DMS53 (cell line): ENCODE data around the gene CASTOR1.

Source experiments
- DNase-seq: peaks from one replicate; lab custom pipeline; 2025; lab: John Stamatoyannopoulos, UW

CASTOR1 gene

GRCh38 chr22:30284666-30285065, 4.6 kb downstream of the CASTOR1 start:
- DNase-seq, result no peak

- no peak for DNase-seq
These were observed 5.1 kb downstream of the CASTOR1 start for GRCh38 chr22:30284172-30284571.

GRCh38 chr22:30283342-30283741, 6.0 kb downstream of the CASTOR1 start:
- DNase-seq, result no peak

- no peak for DNase-seq
These were observed 6.7 kb downstream of the CASTOR1 start for GRCh38 chr22:30282616-30283046.

- DNase-seq, result no peak
These were observed 8.8 kb downstream of the CASTOR1 start for GRCh38 chr22:30280505-30280904.

- no peak for DNase-seq
These were observed 9.4 kb downstream of the CASTOR1 start for GRCh38 chr22:30279932-30280331.

- DNase-seq, result no peak
These were observed 10.1 kb downstream of the CASTOR1 start for GRCh38 chr22:30279046-30279788.

- DNase-seq, result no peak
These were observed 11.6 kb downstream of the CASTOR1 start for GRCh38 chr22:30277547-30278344.

GRCh38 chr22:30276039-30276438, 13.3 kb downstream of the CASTOR1 start:
- no peak for DNase-seq

GRCh38 chr22:30275625-30276024, 13.7 kb downstream of the CASTOR1 start:
- DNase-seq, result peak; percentile 30

GRCh38 chr22:30274437-30274812, 14.9 kb downstream of the CASTOR1 start:
- no peak for DNase-seq

- no peak for DNase-seq
These were observed 15.4 kb downstream of the CASTOR1 start for GRCh38 chr22:30273711-30274436.

GRCh38 chr22:30272781-30273601, 16.3 kb downstream of the CASTOR1 start:
- DNase-seq, result no peak

- no peak for DNase-seq
These were observed 18.5 kb downstream of the CASTOR1 start for GRCh38 chr22:30270832-30271231.

- DNase-seq, result no peak
These were observed 21.0 kb downstream of the CASTOR1 start for GRCh38 chr22:30268331-30268730.

- DNase-seq, result no peak
These were observed 21.7 kb downstream of the CASTOR1 start for GRCh38 chr22:30267382-30268302.

- DNase-seq, result no peak
These were observed 22.6 kb downstream of the CASTOR1 start, which contains the start of gene OSM for GRCh38 chr22:30266445-30267381. Gene OSM (minus strand): TSS chr22:30266851. CDS start chr22:30266799, 52 bp downstream.

- DNase-seq, result no peak
These were observed 23.4 kb downstream of the CASTOR1 start for GRCh38 chr22:30265823-30266444.

GRCh38 chr22:30265131-30265720, 24.1 kb downstream of the CASTOR1 start:
- peak; percentile 2 for DNase-seq
